Aorta (tissue), 5 donors: ENCODE results near the gene NANOS1. TPM values are rescaled to one million over a fixed set of nuclear protein-coding genes. Genes with fewer than 3 reads are reported as not detected.

ENCODE experiments used
- ATAC-seq: fragments of 200-7000 bp; cut with Tn5 transposase; one replicate; pipeline ENCODE4 v1.9.1; 2022; ENCODE audit warnings: moderate library complexity; ENCODE audit not compliant: low FRiP score
- DNase-seq, 2 donors: peaks; one replicate each; pipeline ENCODE4 v3.0.0-alpha.2; 2020
- H3K27ac ChIP-seq, 2 donors: one replicate each; pipeline ENCODE4 v1.5.1; 2013; ENCODE audit warnings: low read length in 2 of 2, mild to moderate bottlenecking in 2 of 2, moderate library complexity in 2 of 2, control low read depth in 1 of 2, inconsistent platforms in 1 of 2, low read depth in 1 of 2
- H3K27me3 ChIP-seq, 2 donors: one replicate each; pipeline ENCODE4 v1.6.1; 2013; ENCODE audit warnings: control low read depth in 1 of 2, low read length in 1 of 2, mild to moderate bottlenecking in 1 of 2, moderate library complexity in 1 of 2; ENCODE audit not compliant: insufficient read depth in 2 of 2, control insufficient read depth in 1 of 2
- H3K36me3 ChIP-seq, 2 donors: one replicate each; pipeline ENCODE4 v1.6.1; 2013; ENCODE audit warnings: control low read depth in 1 of 2, low read length in 1 of 2, mild to moderate bottlenecking in 1 of 2; ENCODE audit not compliant: insufficient read depth in 2 of 2, control insufficient read depth in 1 of 2
- H3K4me1 ChIP-seq, 2 donors: one replicate each; pipeline ENCODE4 v1.6.1; 2013; ENCODE audit warnings: low read length in 2 of 2, control low read depth in 1 of 2, mild to moderate bottlenecking in 1 of 2, moderate library complexity in 1 of 2; ENCODE audit not compliant: insufficient read depth in 2 of 2, control insufficient read depth in 1 of 2
- H3K4me3 ChIP-seq, 2 donors: one replicate each; pipeline ENCODE4 v1.5.1; 2013; ENCODE audit warnings: low read length in 2 of 2, control low read depth in 1 of 2, mild to moderate bottlenecking in 1 of 2
- H3K9me3 ChIP-seq: one replicate; pipeline ENCODE4 v1.6.1; 2013; ENCODE audit warnings: mild to moderate bottlenecking, low read length; ENCODE audit not compliant: control insufficient read depth
- WGBS, 2 donors: extraction: QIAGEN DNeasy Blood & Tissue Kit; methylation state at CpG; one replicate each; pipeline ENCODE4 v1.1.7; 2013; 5-methylcytosine and 5-hydroxymethylcytosine counted together
- intact Hi-C, 2 donors: fragments of 100-400 bp; cut with DNase I; formaldehyde crosslinking; loops; one replicate each; pipeline versions ENCODE4 v1.14.2 to v1.15.0; 2022
- polyA plus RNA-seq, 2 donors: library from polyadenylated mRNA; stranded (reverse); fragments of 200-250 nt; gene quantifications; one replicate each; pipeline ENCODE4 v1.2.3, GENCODE V29; 2013
- total RNA-seq, 2 donors: library from RNA; stranded (reverse); fragmentation: NEBNext Ultra II Directional; extraction: Animal tissue kit (Norgen Biotek cat#: 25700); gene quantifications; one replicate each; pipeline ENCODE4 v1.2.1, GENCODE V29; 2021
- donor health status: healthy with polysubstance abuse.
- donor health status: Bipolar disorder and iron deficiency.
- donor health status: DM: no; HTN: no; CAD: no.
- donor health status: DM: no; HTN: no; CAD: no.
- donor health status: DM: yes; HTN: yes; CAD: no.

The NANOS1 gene
- total and polyA plus RNA-seq, 4 donors, result 1.0 to 1.9 (median 1.3) TPM

DNA sequence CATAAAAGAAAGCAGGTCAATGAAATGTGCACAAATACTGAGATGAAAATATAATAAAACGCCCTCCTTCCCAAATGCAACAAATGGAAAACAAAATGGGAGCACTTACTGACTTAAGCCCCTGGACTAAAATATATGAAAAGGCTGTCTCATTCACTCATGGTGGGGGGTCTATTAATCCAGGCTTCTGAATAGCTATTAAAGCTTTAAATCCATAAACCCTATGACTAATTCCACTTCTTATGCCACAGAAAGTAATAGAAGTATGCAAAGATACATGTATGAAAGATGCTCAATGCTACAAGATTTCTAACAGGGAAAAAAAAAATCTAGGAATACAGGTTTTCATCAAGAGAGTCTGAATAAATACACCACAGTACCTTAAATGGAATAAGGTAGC is 30.6 kb downstream of the NANOS1 start:
- WGBS, 2 donors, result 79 to 85% methylated on average over 1 of the region's 1 CpG
- peaks cover 0 to 2% of the 10 kb centered on the region in 2 donors for H3K4me1 ChIP-seq
- no peak overlapping the region for H3K4me3 ChIP-seq
- ATAC-seq (no peak), DNase-seq (no peak)
- intact Hi-C loops, result no loop called here
- H3K27me3 ChIP-seq, result no peaks in the 10 kb centered on the region
- no peaks in the 10 kb centered on the region for H3K9me3 ChIP-seq
- peaks cover 8 to 9% of the 10 kb centered on the region in 2 donors for H3K36me3 ChIP-seq
- no peak overlapping the region for H3K27ac ChIP-seq

GRCh38 chr10:119061352-119061751 is 31.8 kb downstream of the NANOS1 start:
- WGBS, 2 donors, result 68 to 75% methylated on average over 1 of the region's 1 CpG
- H3K4me3 ChIP-seq, result no peak overlapping the region
- ATAC-seq, result no peak
- H3K27me3 ChIP-seq, result no peaks in the 10 kb centered on the region
- no peak for DNase-seq
- no peaks in the 10 kb centered on the region for H3K9me3 ChIP-seq
- H3K4me1 ChIP-seq, result peaks cover 0 to 2% of the 10 kb centered on the region in 2 donors
- H3K36me3 ChIP-seq, result peaks cover 9 to 18% of the 10 kb centered on the region in 2 donors
- no peak overlapping the region for H3K27ac ChIP-seq
- intact Hi-C loops, result no loop called here

- WGBS, 2 donors, result 77 to 80% methylated on average over 2 of the region's 2 CpGs
- Histone ChIP-seq H3K27me3 (no peaks in the 10 kb centered on the region), H3K27ac (no peak overlapping the region), H3K9me3 (no peaks in the 10 kb centered on the region), H3K4me1 (peaks cover 0 to 2% of the 10 kb centered on the region in 2 donors), H3K36me3 (peaks cover 9 to 18% of the 10 kb centered on the region in 2 donors), H3K4me3 (no peak overlapping the region)
- DNase-seq (no peak), ATAC-seq (no peak)
- intact Hi-C loops, result no loop called here
Observed at GRCh38 chr10:119061926-119062325, 32.4 kb downstream of the NANOS1 start.

- Histone ChIP-seq H3K9me3 (no peaks in the 10 kb centered on the region), H3K27ac (no peak overlapping the region), H3K36me3 (peaks cover 2 to 9% of the 10 kb centered on the region in 2 donors), H3K4me3 (no peak overlapping the region), H3K4me1 (no peaks in the 10 kb centered on the region), H3K27me3 (no peaks in the 10 kb centered on the region)
- intact Hi-C loops, result no loop called here
- DNase-seq (no peak), ATAC-seq (no peak)
- 92 to 94% methylated on average over 9 of the region's 9 CpGs for WGBS, 2 donors
Observed at GRCh38 chr10:119070395-119071165, 41.1 kb downstream of the NANOS1 start.

- no peaks in the 10 kb centered on the region for H3K9me3 ChIP-seq
- no peak overlapping the region for H3K4me3 ChIP-seq
- no peak overlapping the region for H3K27ac ChIP-seq
- 66 to 72% methylated on average over 6 of the region's 6 CpGs for WGBS, 2 donors
- intact Hi-C loops, result no loop called here
- no peaks in the 10 kb centered on the region for H3K4me1 ChIP-seq
- H3K27me3 ChIP-seq, result no peaks in the 10 kb centered on the region
- ATAC-seq, result no peak
- no peak for DNase-seq
- peaks cover 0 to 2% of the 10 kb centered on the region in 2 donors for H3K36me3 ChIP-seq
Observed at GRCh38 chr10:119073584-119073983, 44.1 kb downstream of the NANOS1 start.

DNA sequence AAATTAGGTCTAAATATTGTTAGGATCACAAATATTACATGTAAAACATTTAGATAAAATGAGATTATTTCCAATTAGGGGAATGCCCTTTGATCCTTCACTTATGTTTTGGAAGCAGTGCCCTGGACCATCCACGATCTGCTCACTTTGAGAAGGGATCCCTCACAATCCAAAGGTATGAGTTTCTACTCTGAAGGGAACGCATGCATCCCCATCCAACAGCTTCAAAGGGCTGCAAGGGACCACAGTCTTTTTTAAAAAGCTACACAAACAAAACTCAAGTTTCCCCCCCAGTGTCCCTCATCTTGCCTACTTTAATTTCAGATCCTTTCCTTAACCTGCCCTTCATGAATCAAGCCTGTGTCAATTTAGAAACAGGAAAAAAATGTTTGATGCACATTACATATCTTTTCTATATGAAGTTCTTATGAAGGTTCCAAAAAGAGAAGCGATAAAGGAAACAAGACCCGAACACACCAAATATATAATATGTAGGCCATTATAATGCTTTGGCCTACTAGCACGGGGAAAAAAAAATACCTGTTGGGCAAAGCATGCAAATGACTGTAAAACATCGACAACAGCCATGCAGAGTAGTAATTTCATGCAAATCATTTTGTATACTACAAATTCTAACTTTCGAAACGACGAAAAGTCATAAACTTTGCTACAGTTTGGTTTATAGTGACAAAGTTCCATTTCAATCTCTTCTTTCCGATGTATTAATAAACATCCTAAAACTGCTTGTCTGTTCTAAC is 49.1 kb downstream of the NANOS1 start:
- Histone ChIP-seq H3K9me3 (no peaks in the 10 kb centered on the region), H3K27me3 (no peaks in the 10 kb centered on the region), H3K36me3 (no peaks in the 10 kb centered on the region), H3K4me3 (peak overlapping the region; percentile 20 to 75), H3K27ac (no peak overlapping the region), H3K4me1 (no peaks in the 10 kb centered on the region)
- 44 to 46% methylated on average over 10 of the region's 10 CpGs for WGBS, 2 donors
- intact Hi-C loops, result loop anchor here (5.0 kb wide), 1 partner anchor 46 kb away; no protein-coding TSS in a partner anchor
- ATAC-seq (no peak), DNase-seq (no peak)

DNA sequence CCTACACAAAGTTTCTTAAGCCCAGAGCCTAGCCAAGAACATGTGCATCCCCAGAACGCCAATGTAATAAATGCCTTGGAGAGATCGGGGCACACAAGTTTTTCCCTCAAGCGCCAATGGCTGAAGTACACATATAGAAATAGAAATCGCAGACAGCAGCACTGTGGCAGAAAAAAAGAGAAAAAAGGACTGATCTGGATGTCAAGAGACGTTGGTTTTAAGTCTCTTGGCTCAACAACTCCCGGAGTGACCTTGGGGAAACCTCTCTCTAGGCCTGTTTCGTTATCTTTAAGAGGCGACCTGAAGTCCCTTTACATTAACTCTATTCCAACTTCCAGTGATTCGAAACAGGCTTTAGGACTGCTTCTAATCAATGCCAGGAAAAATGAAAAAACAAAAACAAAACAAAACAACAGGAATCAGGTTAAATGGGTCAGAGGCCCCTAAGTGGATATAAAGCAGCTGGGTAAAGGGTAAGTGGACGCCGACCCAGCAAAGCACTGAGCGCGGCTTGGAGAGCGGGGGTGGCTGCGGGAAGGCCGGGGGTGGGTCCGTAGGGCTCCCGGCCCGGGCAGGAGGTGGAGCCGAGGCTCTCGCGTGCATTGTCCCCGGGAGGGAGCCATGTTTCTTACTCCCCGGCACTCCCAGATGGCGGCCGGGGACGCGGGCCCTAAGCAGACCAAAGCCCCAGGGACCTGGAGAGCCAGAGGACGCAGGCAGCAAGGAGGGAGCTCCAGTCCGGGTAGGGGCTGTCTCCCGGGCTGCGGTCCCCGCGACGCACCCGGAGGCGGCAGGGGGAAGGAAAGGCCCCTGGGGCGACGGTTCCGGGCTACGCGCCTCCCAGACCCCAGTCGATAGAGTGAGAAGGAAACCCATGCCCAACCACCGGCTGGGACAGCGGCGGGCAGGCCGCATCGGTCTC is 50.3 kb downstream of the NANOS1 start:
- Histone ChIP-seq H3K36me3 (no peaks in the 10 kb centered on the region), H3K4me3 (peak overlapping the region; percentile 72 to 75), H3K27ac (peak overlapping the region; percentile 85 to 96), H3K4me1 (no peaks in the 10 kb centered on the region), H3K9me3 (no peaks in the 10 kb centered on the region), H3K27me3 (no peaks in the 10 kb centered on the region)
- peak; percentile 86 to 92 for DNase-seq
- 0 to 1% methylated on average over 48 of the region's 48 CpGs for WGBS, 2 donors
- ATAC-seq, result peak; percentile 93
- intact Hi-C loops, result loop anchor here (5.0 kb wide), 1 partner anchor 48 kb away; no protein-coding TSS in a partner anchor

DNA sequence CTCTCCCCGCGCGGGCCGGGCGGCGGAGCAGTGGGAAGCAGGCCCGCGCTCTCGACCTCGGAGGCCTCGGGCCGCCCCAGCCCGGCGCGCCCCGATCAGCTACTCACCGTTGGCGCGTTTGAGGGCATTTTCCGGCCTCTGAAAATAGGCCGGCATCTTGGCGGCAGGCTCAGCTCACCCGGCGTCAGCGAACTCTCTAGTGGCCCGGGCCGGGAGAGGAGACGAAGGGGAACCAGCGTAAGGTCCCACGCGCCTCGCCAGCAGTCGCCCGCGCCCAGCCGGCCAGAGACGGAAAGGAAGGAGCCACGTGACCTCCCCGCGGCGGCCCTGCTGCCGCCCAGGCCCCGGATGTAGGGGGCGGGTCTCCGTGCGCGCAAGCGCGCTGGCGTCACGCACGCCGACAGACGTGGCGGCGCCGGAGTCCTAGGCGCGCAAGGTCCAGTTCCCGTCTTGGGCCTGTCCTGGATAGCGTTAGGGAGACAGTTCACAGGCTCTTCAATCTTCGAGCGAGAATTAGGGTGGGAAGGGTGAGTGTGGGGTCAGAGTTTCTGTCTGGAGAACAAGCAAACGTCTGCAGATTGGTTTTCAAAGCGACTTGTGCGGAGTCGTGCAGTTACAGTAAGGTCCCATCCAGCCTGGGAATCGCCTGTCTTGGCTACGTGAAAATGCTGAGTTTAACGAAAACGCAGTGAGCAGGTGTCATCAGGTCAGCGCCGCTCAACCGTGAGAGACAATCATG is 51.2 kb downstream of the NANOS1 start, which contains the start of gene EIF3A:
TSS of gene EIF3A (minus strand) at position 297 of the 739 bp plus-strand sequence. CDS start at position 156, 141 bp downstream.
- peak within 1 kb of the TSS; percentile 72 to 75 for H3K4me3 ChIP-seq
- intact Hi-C loops, result no loop called here
- H3K4me1 ChIP-seq, result no peaks in the 10 kb centered on the region
- H3K27me3 ChIP-seq, result no peaks in the 10 kb centered on the region
- H3K9me3 ChIP-seq, result no peaks in the 10 kb centered on the region
- H3K27ac ChIP-seq, result peak within 1 kb of the TSS; percentile 85 to 96
- DNase-seq (peak; percentile 95 to 98), ATAC-seq (peak; percentile 98)
- H3K36me3 ChIP-seq, result no peaks in the 10 kb centered on the region
- 0 to 1% methylated on average over 69 to 74 of the region's 74 CpGs for WGBS, 2 donors
